Measurements from ENCODE around the gene FRMD6. TPM values are rescaled to one million over a fixed set of nuclear protein-coding genes. Genes with fewer than 3 reads are reported as not detected.

The FRMD6 gene
- total RNA-seq, 2 donors from 2014 or later: 12.1 to 14.8 TPM

- no peaks in the 10 kb centered on the region for H3K27me3 Mint-ChIP-seq (ENCODE audit: insufficient read depth)
- Histone ChIP-seq H3K27ac (ENCODE audit: low read depth, low read length) (no peak overlapping the region), H3K36me3 (ENCODE audit: control insufficient read depth, insufficient read depth, low read length) (peaks cover 67% of the 10 kb centered on the region), H3K9ac (ENCODE audit: extremely low read depth, low read length, poor library complexity, severe bottlenecking) (no peak overlapping the region), H3K9me3 (ENCODE audit: control insufficient read depth, low read length) (no peaks in the 10 kb centered on the region), H3K4me3 (ENCODE audit: low read length) (no peak overlapping the region), H3K4me1 (ENCODE audit: control insufficient read depth, insufficient read depth, low read length) (peaks cover 9% of the 10 kb centered on the region), H3K27me3 (ENCODE audit: control insufficient read depth, insufficient read depth, low read length, poor library complexity, severe bottlenecking) (no peaks in the 10 kb centered on the region)
- H3K27ac Mint-ChIP-seq: no peak overlapping the region
- peaks cover 48% of the 10 kb centered on the region for H3K36me3 Mint-ChIP-seq (ENCODE audit: low read depth)
- no peak for TF ChIP-seq CTCF (conservative IDR thresholded peaks at IDR 0.05)
- peaks cover 18% of the 10 kb centered on the region for H3K4me1 Mint-ChIP-seq
- 94 to 98% methylated on average over 13 to 17 of the region's 17 CpGs for WGBS, 2 experiments (ENCODE audit: insufficient coverage in 1 of 2, insufficient read length in 1 of 2)
- H3K4me3 Mint-ChIP-seq: no peak overlapping the region
- no peaks in the 10 kb centered on the region for H3K9me3 Mint-ChIP-seq
- no peak for DNase-seq
These were observed 68.2 kb downstream of the FRMD6 start for GRCh38 chr14:51719955-51720354.

GRCh38 chr14:51723990-51724389 lies 72.3 kb downstream of the FRMD6 start:
- Mint-ChIP-seq H3K27ac (no peak overlapping the region), H3K36me3 (ENCODE audit: low read depth) (peaks cover 45% of the 10 kb centered on the region), H3K4me3 (no peak overlapping the region), H3K9me3 (no peaks in the 10 kb centered on the region), H3K27me3 (ENCODE audit: insufficient read depth) (no peaks in the 10 kb centered on the region), H3K4me1 (no peaks in the 10 kb centered on the region)
- no peak for DNase-seq
- Histone ChIP-seq H3K9me3 (ENCODE audit: control insufficient read depth, low read length) (no peaks in the 10 kb centered on the region), H3K27ac (ENCODE audit: low read depth, low read length) (no peak overlapping the region), H3K27me3 (ENCODE audit: control insufficient read depth, insufficient read depth, low read length, poor library complexity, severe bottlenecking) (no peaks in the 10 kb centered on the region), H3K4me1 (ENCODE audit: control insufficient read depth, insufficient read depth, low read length) (no peaks in the 10 kb centered on the region), H3K9ac (ENCODE audit: extremely low read depth, low read length, poor library complexity, severe bottlenecking) (no peak overlapping the region), H3K36me3 (ENCODE audit: control insufficient read depth, insufficient read depth, low read length) (peaks cover 80% of the 10 kb centered on the region), H3K4me3 (ENCODE audit: low read length) (no peak overlapping the region)
- TF ChIP-seq CTCF (conservative IDR thresholded peaks at IDR 0.05): no peak
- 92 to 100% methylated on average over 3 of the region's 3 CpGs for WGBS, 2 experiments (ENCODE audit: insufficient coverage in 1 of 2, insufficient read length in 1 of 2)

GRCh38 chr14:51724650-51725049 lies 72.9 kb downstream of the FRMD6 start:
- no peak overlapping the region for H3K9ac ChIP-seq (ENCODE audit: extremely low read depth, low read length, poor library complexity, severe bottlenecking)
- Mint-ChIP-seq H3K4me3 (no peak overlapping the region), H3K36me3 (ENCODE audit: low read depth) (peaks cover 43% of the 10 kb centered on the region), H3K4me1 (no peaks in the 10 kb centered on the region), H3K9me3 (no peaks in the 10 kb centered on the region), H3K27ac (no peak overlapping the region), H3K27me3 (ENCODE audit: insufficient read depth) (no peaks in the 10 kb centered on the region)
- no peaks in the 10 kb centered on the region for H3K9me3 ChIP-seq (ENCODE audit: control insufficient read depth, low read length)
- DNase-seq: no peak
- no peaks in the 10 kb centered on the region for H3K4me1 ChIP-seq (ENCODE audit: control insufficient read depth, insufficient read depth, low read length)
- peaks cover 73% of the 10 kb centered on the region for H3K36me3 ChIP-seq (ENCODE audit: control insufficient read depth, insufficient read depth, low read length)
- no peak overlapping the region for H3K4me3 ChIP-seq (ENCODE audit: low read length)
- WGBS, 2 experiments (ENCODE audit: insufficient coverage in 1 of 2, insufficient read length in 1 of 2): 94 to 100% methylated on average over 2 to 3 of the region's 3 CpGs
- no peak overlapping the region for H3K27ac ChIP-seq (ENCODE audit: low read depth, low read length)
- no peak for TF ChIP-seq CTCF (conservative IDR thresholded peaks at IDR 0.05)
- H3K27me3 ChIP-seq (ENCODE audit: control insufficient read depth, insufficient read depth, low read length, poor library complexity, severe bottlenecking): no peaks in the 10 kb centered on the region
